ENCODE data around the gene ARHGAP19.

DNA sequence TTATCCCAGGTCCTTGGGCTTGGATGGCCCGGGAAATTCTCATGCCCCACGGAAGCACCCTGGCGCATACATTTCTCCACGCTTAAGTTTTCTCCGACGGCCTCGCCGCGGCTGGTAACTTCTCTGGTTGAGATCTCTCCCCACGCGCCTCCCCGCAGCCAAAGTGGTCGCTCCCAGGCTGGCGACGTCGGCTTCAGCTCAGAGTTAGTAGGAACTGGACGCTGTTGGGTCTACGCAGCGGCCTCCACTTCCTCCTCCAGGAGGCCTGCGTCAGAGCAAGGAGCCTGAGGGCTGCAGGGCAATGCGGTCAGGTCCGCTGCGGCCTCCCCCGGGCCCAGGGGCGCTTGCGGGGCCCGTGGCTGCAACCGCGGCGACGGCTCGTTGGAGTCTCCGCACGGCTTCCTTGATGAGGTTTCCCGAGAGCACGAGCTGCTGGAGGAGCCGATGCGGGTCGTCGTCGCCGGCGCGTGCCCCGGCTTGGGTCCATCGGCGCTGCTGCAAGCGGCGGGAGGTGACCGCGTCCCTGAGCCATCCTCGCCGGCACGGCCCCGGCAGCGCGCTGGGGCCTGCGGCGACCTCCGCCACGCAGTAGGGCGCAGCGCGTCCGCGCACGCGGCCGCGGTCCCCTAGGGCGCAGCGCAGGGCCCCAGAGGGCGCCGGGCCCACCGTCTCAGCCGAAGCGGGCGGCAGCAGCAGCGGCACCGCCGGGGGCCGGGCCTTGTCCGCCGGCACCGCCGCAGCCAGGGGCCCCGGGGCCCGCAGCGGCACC lies 41.3 kb upstream of the ARHGAP19 start:
- TF ChIP-seq, protein P1, sequence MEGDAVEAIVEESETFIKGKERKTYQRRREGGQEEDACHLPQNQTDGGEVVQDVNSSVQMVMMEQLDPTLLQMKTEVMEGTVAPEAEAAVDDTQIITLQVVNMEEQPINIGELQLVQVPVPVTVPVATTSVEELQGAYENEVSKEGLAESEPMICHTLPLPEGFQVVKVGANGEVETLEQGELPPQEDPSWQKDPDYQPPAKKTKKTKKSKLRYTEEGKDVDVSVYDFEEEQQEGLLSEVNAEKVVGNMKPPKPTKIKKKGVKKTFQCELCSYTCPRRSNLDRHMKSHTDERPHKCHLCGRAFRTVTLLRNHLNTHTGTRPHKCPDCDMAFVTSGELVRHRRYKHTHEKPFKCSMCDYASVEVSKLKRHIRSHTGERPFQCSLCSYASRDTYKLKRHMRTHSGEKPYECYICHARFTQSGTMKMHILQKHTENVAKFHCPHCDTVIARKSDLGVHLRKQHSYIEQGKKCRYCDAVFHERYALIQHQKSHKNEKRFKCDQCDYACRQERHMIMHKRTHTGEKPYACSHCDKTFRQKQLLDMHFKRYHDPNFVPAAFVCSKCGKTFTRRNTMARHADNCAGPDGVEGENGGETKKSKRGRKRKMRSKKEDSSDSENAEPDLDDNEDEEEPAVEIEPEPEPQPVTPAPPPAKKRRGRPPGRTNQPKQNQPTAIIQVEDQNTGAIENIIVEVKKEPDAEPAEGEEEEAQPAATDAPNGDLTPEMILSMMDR (IDR thresholded peaks at IDR 0.05), result no peak
- no peak for TF ChIP-seq POLR2A (IDR thresholded peaks at IDR 0.05)
- peak in 1 of 2 donors; percentile 6 for TF ChIP-seq EP300 (IDR thresholded peaks at IDR 0.05)

Measured in tibial nerve (tissue), 4 donors.